ENCODE data around the gene TOP2A.

The TOP2A gene

DNA sequence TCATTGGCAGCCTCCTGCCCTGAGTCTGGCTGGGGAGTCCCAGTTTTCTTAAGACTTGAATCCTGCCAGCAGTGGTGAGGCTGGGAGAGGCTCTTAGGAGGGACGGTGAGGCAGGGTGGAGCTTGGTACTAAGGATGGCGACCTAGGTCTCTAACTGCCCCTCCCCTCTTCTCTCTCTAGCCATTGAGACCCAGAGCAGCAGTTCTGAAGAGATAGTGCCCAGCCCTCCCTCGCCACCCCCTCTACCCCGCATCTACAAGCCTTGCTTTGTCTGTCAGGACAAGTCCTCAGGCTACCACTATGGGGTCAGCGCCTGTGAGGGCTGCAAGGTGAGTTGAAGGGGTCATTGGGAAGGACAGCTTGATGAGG is 69.6 kb downstream of the TOP2A start:
- no peak for DNase-seq

DNA sequence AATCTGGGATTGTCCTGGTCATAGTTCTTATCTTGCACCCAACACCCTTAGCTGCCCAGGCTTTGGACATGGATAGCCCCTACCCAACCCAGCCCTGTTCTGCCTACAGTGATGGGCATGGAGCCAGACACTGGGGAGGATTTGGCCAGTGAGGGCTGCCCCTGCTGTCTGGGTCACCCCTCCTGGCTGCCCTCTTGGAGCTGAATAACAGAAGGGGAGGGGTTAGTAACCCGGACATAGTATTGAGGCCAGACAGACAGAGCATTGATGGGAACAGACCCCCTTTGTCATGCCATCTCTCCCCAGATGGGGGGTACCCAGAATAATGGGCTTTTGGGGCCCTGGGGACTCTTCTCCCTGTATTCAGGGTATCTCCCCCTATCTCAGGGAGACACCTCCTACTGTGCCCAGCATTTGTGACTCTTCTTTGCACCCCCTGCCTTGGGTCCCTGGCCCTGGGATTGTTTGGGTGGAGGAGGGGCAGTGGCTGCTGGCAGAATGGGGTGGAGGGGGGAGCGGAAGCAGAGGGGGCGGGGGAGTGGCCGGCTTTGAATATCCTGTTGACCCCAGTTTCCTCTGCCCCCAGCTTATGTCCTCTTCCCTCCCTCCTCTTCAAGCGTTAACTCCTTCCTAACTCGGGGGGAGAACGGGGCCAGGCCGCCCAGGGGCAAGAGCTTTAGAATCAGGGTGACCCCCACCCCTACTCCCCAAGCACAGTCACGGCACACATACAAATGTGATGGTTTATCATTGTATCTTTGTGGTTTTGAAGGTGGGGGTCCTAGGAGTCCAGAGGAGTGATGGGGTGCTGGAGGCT is 70.2 kb downstream of the TOP2A start:
- DNase-seq, result peak in 41 of 56 donors; percentile 26 to 82 (median 53)

DNA sequence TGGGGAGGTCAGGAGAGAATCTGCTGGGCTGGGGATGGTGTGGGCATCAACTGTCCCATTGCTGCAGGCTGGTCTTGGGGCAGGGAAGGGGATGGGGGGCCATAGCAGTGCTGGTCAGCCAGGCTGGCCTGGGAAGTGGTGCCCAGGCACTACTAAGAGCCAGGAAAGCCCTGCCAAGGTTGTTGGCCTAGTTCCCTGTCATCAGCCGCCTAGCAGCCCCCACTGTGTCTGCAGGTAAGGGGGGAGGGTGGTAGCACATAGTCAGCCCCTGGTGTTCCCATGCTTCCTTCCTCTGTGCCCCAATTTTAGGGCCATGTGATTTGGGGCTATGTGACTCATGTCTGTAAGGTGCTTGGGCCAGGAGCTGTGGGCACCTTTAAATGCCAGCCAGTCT is 70.9 kb downstream of the TOP2A start:
- DNase-seq, result peak in 8 of 56 donors; percentile 13 to 45 (median 31)

DNA sequence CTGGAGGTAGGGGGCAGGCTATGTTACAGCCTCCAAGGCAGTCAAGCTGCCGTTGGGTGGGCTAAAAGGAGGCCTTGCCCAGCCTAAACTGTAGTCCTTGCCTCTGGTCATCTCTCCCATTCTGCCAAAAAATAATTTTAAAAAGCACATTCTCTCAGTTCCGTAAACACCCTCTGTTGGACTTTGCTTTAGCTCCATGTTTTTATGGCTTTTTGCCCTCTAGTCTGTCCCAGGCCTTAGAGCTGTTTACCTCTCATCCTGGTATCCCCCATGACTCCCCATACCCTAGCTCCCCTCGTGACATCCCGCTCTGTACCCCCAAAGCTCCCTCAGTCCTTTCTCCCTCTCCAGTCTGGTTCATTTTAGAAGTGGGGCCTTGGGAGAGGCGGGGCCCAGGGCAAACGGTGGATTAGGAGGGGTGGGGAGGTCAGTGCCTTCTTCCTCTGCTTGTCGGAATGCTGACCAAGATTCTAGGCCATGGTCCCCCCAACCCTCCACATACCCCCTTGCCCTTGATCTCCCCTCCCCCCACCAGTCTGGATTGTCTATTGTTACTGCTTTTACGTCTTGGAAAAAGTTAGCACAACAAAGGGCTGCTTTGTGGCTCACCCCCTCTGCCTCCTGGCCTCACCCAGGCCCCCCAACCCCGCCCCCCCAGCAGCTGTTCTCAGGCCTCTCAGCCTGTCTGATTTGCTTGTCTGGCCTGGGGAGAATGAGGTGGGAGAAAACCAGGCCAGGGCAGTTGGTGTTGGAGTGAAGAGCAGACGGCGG is 71.5 kb downstream of the TOP2A start:
- peak in 13 of 56 donors; percentile 17 to 59 (median 37) for DNase-seq

DNA sequence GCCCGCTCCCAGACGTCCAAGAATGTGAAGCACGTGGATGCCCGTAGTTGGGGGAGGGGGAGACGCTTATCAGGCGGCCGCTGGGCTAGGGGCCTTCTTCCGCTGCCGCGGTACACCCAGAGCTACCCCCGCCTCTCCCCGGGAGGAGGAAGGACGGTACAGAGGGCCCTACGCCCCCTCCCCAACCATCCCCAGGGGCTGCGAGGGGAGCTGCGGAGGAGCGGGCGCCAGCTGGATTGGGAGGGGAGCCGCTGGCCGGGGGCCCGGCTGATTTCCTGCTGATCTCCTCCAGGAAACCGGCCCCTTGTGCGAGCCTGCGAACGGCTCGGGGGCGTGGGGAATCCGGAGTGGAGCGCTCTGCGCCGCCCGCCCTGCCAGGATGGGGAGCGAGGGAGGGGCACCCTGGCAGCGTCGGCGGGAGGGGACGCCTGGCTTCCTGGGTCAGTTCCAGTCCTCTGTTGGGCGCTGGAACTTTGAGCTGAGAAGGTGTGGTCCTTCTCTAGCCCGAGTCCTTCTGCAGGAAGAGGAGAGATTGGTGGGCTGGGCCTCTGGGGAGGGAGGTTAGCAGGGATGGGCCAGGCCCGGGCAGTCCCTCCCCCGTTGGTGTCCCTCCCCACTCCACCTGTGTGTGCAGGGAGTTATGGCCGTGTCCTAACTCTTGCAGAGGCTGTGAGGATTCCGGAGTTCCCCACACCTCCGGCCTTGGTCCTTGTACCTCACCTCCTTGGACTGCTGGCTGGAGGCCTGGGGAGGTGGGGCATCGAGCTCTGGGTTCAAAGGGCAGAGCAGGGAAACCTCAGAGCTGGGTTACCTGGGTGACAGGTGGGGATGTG is 72.3 kb downstream of the TOP2A start:
- peak in 28 of 56 donors; percentile 16 to 83 (median 38) for DNase-seq

- no peak for DNase-seq
These were observed 73.1 kb downstream of the TOP2A start for GRCh38 chr17:40344421-40345160.

GRCh38 chr17:40343219-40344119 is 74.2 kb downstream of the TOP2A start:
- peak in 1 of 56 donors; percentile 29 for DNase-seq

GRCh38 chr17:40342504-40343218 is 75.0 kb downstream of the TOP2A start:
- DNase-seq, result no peak

DNA sequence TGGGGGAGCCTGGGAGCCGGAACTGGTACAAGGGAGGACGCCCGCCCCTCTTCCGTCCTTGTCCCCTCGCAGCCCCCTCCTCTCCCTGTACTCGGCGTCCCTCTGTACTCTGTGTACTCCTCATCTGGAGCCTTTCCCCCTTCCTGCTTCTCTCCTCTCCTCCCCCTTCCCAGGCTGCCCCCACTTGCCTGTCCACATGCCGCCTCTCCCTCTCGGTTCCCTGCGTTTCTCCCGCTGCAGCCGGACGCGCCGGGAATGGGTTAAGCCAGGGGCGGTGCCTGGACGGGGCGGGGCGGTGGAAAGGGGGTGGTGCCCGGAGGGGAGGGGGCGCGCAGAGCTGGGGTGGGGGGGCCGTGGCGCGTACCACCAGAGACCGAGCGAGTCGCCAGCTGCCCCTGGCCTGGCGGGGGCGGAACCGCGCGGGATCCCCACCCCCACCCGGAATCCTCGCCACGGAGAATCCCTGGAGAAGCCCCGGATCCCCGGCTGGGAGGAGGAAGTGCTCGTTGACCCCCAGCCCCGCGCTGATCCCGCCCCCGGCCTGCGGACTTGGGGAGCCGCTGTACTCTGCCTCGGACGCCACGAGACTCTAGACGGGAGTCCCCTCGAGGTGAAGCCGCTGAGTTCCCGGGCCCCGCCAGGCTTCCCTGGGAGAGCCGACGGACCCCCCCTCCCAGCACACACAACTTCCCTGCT is 75.7 kb downstream of the TOP2A start:
- peak in 43 of 56 donors; percentile 12 to 85 (median 46) for DNase-seq

- DNase-seq, result peak in 46 of 56 donors; percentile 21 to 94 (median 58)
These were observed 76.6 kb downstream of the TOP2A start for GRCh38 chr17:40340880-40341807.

- DNase-seq, result no peak
These were observed 77.4 kb downstream of the TOP2A start for GRCh38 chr17:40340327-40340726.

GRCh38 chr17:40338941-40339649 is 78.6 kb downstream of the TOP2A start:
- DNase-seq, result no peak
